Measurements from ENCODE around the gene ST8SIA6. TPM values are rescaled to one million over a fixed set of nuclear protein-coding genes. Genes with fewer than 3 reads are reported as not detected.

ST8SIA6 gene
- total and polyA plus RNA-seq, 10 of the 15 experiments (the other 5 are each of a cell fraction or from before 2014, with no cell fraction given): 0.22 TPM; not detected in 9

GRCh38 chr10:17464545-17464944 lies 10.2 kb upstream of the ST8SIA6 start (continued):
- TF ChIP-seq SKIL (IDR thresholded peaks at IDR 0.05; ENCODE audit: low read depth, poor library complexity, severe bottlenecking) (no peak), TCF12 (IDR thresholded peaks at IDR 0.05; ENCODE audit: low read depth, low read length) (no peak), ZNF622 (IDR thresholded peaks at IDR 0.05) (no peak), SUPT20H (IDR thresholded peaks at IDR 0.05; ENCODE audit: borderline replicate concordance, control insufficient read depth, low read depth, low read length) (no peak), CHD1 (IDR thresholded peaks at IDR 0.05; ENCODE audit: low read depth, low read length) (no peak)

GRCh38 chr10:17460756-17461155 lies 6.4 kb upstream of the ST8SIA6 start:
- no peak overlapping the region for H3K27ac ChIP-seq (ENCODE audit: control insufficient read depth, insufficient read depth)
- no peak overlapping the region for H3K4me3 ChIP-seq
- CTCF ChIA-PET: no interaction called here
- no peaks in the 10 kb centered on the region for H3K9me3 ChIP-seq (replicated peaks; ENCODE audit: control insufficient read depth, insufficient read depth, low read length)
- in situ Hi-C loops (cut with MboI) (no loop called here), intact Hi-C loops (cut with micrococcal nuclease; ENCODE audit: unreplicated experiment) (no loop called here)
- no peaks in the 10 kb centered on the region for H3K79me2 ChIP-seq (ENCODE audit: control insufficient read depth, insufficient read depth, low read length)
- POLR2A ChIA-PET: interaction anchor here (0.7 kb wide), 1 partner anchor 75 kb away, joined by 6 read pairs; no protein-coding TSS in a partner anchor
- DNase-seq (ENCODE audit: low read depth, low spot score): no peak
- no peaks in the 10 kb centered on the region for H3K4me1 ChIP-seq (ENCODE audit: control insufficient read depth, insufficient read depth, low read length)
- H3K4me2 ChIP-seq (ENCODE audit: control insufficient read depth, insufficient read depth): no peak overlapping the region
- BruUV-seq (replicated peaks): no TSS peak
- H3K36me3 ChIP-seq (ENCODE audit: control insufficient read depth in 2 of 2, insufficient read depth in 2 of 2, low read length in 1 of 2): no peaks in the 10 kb centered on the region
- H2AFZ ChIP-seq (ENCODE audit: control insufficient read depth, low read depth, low read length): no peak overlapping the region
- RAD21 ChIA-PET (ENCODE audit: unreplicated experiment): no interaction called here
- no peak overlapping the region for H3K9ac ChIP-seq (ENCODE audit: control insufficient read depth, insufficient read depth, low read length)
- SMC1A ChIA-PET (ENCODE audit: uncharacterized antibody, unreplicated experiment): no interaction called here
- ATAC-seq: no peak
- FAIRE-seq: no peak
- H4K20me1 ChIP-seq (ENCODE audit: control insufficient read depth, insufficient read depth): no peaks in the 10 kb centered on the region
- no peaks in the 10 kb centered on the region for H3K27me3 ChIP-seq (replicated peaks in 1 of 2; ENCODE audit: control insufficient read depth in 2 of 2, insufficient read depth in 2 of 2, low read length in 1 of 2)
- no peak for TF ChIP-seq MYB (IDR thresholded peaks at IDR 0.05; ENCODE audit: borderline replicate concordance, low read depth, low read length)
- TF ChIP-seq E4F1 (IDR thresholded peaks at IDR 0.05; ENCODE audit: borderline replicate concordance, partially characterized antibody): no peak
- TF ChIP-seq, protein P1, sequence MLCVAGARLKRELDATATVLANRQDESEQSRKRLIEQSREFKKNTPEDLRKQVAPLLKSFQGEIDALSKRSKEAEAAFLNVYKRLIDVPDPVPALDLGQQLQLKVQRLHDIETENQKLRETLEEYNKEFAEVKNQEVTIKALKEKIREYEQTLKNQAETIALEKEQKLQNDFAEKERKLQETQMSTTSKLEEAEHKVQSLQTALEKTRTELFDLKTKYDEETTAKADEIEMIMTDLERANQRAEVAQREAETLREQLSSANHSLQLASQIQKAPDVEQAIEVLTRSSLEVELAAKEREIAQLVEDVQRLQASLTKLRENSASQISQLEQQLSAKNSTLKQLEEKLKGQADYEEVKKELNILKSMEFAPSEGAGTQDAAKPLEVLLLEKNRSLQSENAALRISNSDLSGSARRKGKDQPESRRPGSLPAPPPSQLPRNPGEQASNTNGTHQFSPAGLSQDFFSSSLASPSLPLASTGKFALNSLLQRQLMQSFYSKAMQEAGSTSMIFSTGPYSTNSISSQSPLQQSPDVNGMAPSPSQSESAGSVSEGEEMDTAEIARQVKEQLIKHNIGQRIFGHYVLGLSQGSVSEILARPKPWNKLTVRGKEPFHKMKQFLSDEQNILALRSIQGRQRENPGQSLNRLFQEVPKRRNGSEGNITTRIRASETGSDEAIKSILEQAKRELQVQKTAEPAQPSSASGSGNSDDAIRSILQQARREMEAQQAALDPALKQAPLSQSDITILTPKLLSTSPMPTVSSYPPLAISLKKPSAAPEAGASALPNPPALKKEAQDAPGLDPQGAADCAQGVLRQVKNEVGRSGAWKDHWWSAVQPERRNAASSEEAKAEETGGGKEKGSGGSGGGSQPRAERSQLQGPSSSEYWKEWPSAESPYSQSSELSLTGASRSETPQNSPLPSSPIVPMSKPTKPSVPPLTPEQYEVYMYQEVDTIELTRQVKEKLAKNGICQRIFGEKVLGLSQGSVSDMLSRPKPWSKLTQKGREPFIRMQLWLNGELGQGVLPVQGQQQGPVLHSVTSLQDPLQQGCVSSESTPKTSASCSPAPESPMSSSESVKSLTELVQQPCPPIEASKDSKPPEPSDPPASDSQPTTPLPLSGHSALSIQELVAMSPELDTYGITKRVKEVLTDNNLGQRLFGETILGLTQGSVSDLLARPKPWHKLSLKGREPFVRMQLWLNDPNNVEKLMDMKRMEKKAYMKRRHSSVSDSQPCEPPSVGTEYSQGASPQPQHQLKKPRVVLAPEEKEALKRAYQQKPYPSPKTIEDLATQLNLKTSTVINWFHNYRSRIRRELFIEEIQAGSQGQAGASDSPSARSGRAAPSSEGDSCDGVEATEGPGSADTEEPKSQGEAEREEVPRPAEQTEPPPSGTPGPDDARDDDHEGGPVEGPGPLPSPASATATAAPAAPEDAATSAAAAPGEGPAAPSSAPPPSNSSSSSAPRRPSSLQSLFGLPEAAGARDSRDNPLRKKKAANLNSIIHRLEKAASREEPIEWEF (IDR thresholded peaks at IDR 0.05; ENCODE audit: insufficient replicate concordance, low read depth, low read length): no peak
- TF ChIP-seq CREB1 (IDR thresholded peaks at IDR 0.05; ENCODE audit: low read depth): no peak
- TF ChIP-seq SPI1 (IDR thresholded peaks at IDR 0.05; ENCODE audit: borderline replicate concordance, insufficient read depth, low read depth, low read length): peak; percentile 5; the same call in 1 of the 2 replicates

All from GM12878 (cell line).